NCI-H2227 (cell line): Measurements from ENCODE around the gene RPTOR.
A peak's percentile ranks its signal among the peaks of the same experiment; 100 is the strongest.

Experiments
- DNase-seq: peaks from one replicate; lab custom pipeline; 2025; ENCODE audit not compliant: unreplicated experiment; lab: John Stamatoyannopoulos, UW

Gene RPTOR

DNA sequence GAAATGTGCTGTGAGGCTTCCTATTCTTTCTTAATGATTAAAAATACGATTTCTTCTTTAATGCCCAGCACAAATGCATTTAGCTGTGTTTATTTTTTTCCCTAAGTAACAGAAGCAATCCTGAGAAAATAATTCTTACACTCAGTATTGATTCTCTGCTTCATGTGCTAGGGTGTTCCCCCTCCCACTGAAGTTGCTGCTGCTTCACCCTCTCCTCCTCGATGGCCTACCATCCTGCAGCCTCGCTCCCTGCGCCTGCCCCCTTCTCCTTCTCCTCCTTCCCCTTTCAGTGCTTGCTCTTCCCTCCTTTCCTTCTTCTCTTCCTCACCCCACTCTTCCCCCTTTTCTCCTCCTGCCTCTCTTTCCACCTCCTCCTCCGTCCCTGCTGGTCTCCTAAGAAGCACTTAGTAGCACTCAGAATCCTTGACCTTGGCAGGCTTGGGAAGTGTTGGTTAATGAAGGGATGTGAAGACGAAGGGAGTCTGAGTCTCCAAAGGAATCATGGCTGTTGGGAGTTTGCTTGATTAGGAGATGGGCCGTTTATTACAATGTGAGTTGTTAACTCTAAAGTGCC, 119.7 kb downstream of the RPTOR start:
- DNase-seq = peak; percentile 61

GRCh38 chr17:80665792-80666191, 121.2 kb downstream of the RPTOR start:
- no peak for DNase-seq

- no peak for DNase-seq
Observed at GRCh38 chr17:80666867-80667266, 122.2 kb downstream of the RPTOR start.

DNA sequence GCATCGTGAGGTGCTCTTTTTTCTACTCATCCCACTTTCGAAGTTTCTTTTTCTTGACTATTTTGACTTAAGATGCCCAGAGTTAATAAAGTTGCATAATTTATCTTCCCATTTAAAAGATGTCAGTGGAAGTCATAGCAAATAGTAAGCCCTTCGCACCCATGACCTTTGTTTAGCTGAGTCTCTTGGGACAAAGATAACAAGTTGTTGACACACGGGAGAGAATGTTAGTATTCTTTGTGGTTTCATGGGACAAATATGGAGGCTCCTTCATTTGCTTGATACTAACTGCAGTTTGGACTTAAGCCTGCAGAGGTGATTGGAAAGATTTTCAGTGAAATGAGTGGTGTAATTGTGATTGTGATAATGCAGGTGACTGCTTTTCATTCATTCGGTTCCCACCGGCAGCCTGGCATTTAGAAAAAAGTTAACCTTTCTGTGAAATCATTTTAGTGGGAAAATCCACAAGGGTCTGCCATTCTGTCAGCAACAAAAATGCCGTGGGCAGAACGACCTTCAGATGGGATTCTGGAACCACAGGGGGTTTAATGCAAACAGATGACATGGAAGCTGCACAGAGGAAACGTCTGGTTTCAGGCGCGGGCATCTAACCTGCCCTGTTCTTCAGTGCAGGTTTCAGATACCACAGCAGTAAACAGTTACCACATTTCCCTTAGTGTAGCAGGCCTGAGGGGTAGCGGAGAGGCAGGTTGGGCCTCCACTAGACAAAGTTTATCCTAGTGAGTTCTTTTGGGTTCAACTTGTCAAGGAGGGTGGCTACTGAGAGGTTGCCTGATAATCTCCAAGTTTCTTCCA, 123.0 kb downstream of the RPTOR start:
- no peak for DNase-seq

- DNase-seq = no peak
Observed at GRCh38 chr17:80668375-80669148, 123.9 kb downstream of the RPTOR start.

DNA sequence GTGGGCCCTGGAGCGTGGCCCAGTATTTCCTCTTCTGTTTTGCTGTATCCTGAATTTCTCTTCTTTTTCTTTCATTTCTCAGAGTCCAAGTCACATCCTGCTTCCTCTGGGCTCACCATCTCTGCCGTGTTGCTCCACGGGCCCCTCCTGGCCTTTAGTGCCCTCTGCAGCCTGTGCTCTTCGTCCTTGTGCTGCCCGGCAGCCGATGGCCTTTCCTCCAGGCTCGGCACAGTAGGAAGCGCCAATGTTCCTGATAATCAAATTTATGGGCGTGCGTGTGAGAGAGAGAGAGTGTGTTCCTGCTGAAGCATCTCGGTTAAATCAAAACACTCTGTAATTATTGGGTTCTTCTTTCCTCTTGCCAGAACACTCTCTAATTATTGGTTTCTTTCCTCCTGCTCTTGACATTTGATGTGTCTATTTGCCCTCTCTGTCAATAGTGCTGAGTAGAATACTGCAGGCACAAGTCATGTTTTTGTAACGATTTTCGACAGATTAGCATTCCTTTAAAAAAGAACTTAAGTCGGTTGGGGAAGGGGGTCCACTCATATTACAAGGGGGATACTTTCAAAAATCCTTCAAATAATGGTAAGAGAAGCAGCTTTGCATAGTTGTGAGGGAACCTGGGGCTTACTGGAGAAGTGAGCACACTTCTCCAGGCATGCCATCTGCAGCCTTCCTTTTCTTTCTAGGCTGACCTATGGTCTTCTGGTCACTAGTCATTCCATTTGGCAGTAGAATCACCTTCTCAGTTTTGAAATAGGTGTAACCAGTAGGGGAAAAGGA, 126.6 kb downstream of the RPTOR start:
- peak; percentile 91 for DNase-seq

- DNase-seq = peak; percentile 70
Observed at GRCh38 chr17:80671825-80672110, 127.1 kb downstream of the RPTOR start.

GRCh38 chr17:80673152-80673920, 128.7 kb downstream of the RPTOR start:
- peak; percentile 87 for DNase-seq

DNA sequence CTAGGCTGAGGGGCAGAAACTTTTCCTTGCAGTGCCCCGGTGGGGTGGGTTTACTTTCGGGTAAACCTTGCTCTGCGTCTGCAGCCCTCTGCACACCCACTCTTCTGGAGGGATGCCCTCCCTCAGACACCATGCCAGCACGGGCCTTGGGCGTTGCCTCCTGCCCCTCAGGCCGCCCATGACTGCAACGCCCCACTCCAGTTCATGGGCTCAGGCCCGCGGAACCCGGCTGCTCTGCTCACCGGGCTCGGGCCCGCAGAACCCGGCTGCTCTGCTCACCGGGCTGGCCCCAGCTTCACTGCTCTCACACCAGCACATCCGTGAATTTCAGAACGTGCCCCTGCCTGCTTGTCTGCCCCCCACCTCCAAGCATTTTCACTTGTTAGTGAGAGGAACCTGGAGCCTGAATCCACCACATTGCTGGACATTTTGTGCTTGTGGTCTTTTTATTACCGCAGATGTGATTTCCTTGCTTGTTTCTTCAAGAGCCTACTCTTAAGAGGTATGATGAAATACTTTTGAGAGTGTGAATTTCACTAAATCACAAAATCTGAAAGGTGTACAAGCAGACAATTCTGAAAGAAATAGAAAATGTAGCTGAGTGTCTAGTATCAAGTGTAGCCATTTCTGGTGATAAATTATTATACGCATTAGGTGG, 130.9 kb downstream of the RPTOR start:
- no peak for DNase-seq

- DNase-seq = no peak
Observed at GRCh38 chr17:80676096-80676466, 131.4 kb downstream of the RPTOR start.

DNA sequence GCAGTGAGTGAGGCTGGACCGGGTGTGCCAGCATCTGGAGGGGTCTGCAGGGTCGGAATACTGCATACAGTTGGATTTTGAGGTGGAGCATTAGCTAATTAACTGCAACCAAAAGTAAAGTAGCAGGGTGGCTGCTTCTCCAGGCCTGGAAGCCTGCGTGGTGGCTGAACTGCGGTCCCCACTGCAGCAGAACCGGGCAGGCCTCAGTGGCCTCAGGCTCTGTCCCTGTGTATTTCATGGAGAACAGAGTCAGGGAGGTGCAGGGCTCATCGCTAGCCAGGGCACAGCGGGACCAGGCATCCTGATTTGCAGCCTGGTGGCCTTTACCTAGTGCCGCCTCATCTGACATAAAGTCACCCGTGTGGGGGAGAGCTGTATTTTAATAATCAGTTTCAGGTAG, 131.9 kb downstream of the RPTOR start:
- DNase-seq = no peak

GRCh38 chr17:80677214-80677756, 132.6 kb downstream of the RPTOR start:
- DNase-seq = no peak

DNA sequence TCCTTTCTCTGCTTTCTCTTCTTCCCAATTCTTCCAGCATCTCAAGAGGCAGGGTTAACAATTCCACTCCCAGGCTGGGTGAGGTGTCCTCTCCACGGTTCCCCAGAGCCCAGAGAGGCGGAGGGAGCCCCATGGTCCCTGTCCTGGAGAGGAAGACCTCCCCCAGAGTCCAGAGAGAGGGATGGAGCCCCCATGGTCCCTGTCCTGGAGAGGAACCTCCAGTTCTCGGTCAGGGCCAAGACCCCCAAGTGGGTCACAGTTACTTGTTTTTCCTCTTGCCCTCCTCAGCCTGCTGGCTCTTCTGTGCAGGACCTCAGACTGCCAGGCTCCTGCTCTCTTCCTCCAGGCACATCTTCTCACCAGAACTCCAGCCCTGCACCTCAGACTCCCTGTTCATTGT, 135.2 kb downstream of the RPTOR start:
- no peak for DNase-seq

GRCh38 chr17:80681215-80681614, 136.6 kb downstream of the RPTOR start:
- DNase-seq = no peak

GRCh38 chr17:80682372-80682771, 137.7 kb downstream of the RPTOR start:
- DNase-seq = no peak

DNA sequence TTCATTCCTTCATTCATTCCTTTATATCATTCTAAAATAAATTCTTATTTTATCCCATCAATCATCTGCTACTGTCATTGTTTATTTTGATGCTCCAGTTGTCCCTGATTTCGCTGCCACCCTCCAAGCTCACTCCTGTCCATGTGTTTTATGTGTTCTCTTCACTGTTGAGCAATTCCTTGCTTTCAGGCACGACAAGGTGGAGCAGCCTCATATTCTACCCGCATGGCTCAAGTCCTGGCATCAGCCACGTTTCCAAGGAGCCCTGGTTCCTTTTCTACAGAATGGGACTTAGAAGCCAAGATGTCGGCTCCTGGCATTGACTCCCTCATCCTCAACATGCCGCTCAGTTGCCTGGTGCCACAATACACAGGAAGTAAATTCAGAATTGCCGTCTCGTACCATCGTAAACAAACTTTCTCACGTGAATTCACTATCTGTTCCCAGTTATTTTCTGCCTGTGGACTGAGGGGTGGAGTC, 139.0 kb downstream of the RPTOR start:
- DNase-seq = no peak

- DNase-seq = no peak
Observed at GRCh38 chr17:80687839-80688238, 143.2 kb downstream of the RPTOR start.

GRCh38 chr17:80689129-80689619, 144.5 kb downstream of the RPTOR start:
- peak; percentile 14 for DNase-seq

DNA sequence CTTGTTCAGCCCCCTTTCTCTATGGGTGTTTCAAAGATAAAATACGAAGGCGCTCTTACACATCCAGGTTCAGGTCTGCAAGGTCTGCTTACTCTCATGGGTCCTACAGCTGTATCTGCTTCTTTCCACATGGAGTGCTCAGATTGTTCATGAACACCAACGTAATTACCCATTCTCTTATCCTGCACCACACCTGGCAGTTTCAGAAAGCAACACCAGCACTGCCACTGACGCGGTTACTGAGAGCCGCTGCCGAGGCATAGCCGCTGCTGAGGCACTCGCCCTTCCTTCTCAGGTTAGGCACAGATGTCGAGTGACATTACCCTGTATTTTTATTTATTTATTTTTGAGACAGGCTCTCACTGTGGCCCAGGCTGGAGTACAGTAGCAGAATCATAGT, 147.1 kb downstream of the RPTOR start:
- DNase-seq = no peak
